Measurements from ENCODE around the gene BUB1B.

BUB1B gene

DNA sequence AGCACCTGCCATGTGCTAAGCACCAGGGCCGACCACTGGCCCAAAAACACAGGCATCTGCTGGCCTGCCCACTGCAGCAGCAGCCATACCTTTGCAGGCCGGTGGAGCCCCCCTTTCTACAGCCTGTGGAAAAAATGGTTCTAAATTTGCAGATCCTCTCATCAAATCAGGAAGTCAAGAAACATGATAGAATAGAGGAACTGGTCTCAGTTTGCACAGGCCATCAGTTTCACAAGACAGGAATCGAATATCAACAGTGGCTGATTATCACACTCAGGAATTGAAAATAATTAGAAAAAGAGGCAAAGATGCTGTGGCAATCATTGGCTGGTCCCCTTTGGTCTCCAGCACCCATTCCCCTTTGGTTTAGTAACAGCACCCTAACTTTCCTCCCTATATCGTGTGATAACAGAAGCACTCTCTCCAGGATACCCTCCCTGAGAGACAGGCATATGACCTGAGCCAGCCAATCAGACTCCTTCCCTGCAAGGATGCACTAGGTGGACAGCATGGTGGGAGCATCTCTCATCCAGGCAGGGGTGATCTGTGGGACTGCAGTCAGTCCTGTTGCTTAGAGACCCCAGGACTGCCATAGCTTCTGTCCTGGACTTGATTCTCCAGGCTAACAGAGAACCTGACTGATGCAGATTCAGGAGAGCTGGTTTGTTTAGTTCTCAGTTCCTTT is 74.5 kb downstream of the BUB1B start:
- TF ChIP-seq TEAD4 (IDR thresholded peaks at IDR 0.05) (no peak), TCF12 (IDR thresholded peaks at IDR 0.05; ENCODE audit: low read depth) (no peak), USF1 (IDR thresholded peaks at IDR 0.05) (peak; percentile 60; the same call in 1 of the 2 replicates)

GRCh38 chr15:40238532-40239403 is 77.9 kb downstream of the BUB1B start, which contains the start of gene PAK6:
Gene PAK6, plus strand, starts transcription at chr15:40239063. Its CDS starts 25,723 bp downstream, at chr15:40264786.
- TF ChIP-seq MAX (IDR thresholded peaks at IDR 0.05) = 0 out of 2 replicates have a peak, but pooled peaks have one; percentile 35
- no peak for TF ChIP-seq EP300 (IDR thresholded peaks at IDR 0.05; ENCODE audit: borderline replicate concordance)
- TF ChIP-seq CEBPB (IDR thresholded peaks at IDR 0.05) = no peak
- TF ChIP-seq RAD21 (IDR thresholded peaks at IDR 0.05; ENCODE audit: low read depth) = peak; percentile 17; the same call in 1 of the 2 replicates
- TF ChIP-seq YY1 (IDR thresholded peaks at IDR 0.05; ENCODE audit: low read depth) = no peak
- TF ChIP-seq REST (IDR thresholded peaks at IDR 0.05; ENCODE audit: low read depth) = no peak
- TF ChIP-seq TEAD4 (IDR thresholded peaks at IDR 0.05) = no peak
- TF ChIP-seq USF1 (IDR thresholded peaks at IDR 0.05) = no peak
- peak; percentile 35; the same call in 1 of the 2 replicates for TF ChIP-seq TCF12 (IDR thresholded peaks at IDR 0.05; ENCODE audit: low read depth)

DNA sequence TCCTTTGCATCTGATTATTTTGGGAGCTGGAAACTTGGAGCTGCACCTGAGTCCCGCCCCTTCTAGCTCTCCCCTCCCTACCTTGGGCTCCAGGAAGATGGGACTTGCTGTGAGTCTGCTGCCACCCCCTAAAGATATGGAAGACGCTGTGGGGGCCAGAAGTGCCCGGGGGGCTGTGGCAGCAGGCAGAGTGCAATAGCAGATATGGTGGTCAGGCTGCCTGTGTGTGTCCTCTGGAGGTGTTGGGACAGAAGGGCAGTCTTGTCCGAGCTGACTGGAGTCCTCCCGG is 78.5 kb downstream of the BUB1B start:
- TF ChIP-seq CEBPB (IDR thresholded peaks at IDR 0.05) (no peak), CREB1 (IDR thresholded peaks at IDR 0.05; ENCODE audit: low read depth) (no peak), FOXM1 (IDR thresholded peaks at IDR 0.05; ENCODE audit: borderline replicate concordance, low read depth) (no peak), USF1 (IDR thresholded peaks at IDR 0.05) (no peak), TAF1 (IDR thresholded peaks at IDR 0.05; ENCODE audit: low read depth) (no peak), MAX (IDR thresholded peaks at IDR 0.05) (no peak), ZBTB7A (IDR thresholded peaks at IDR 0.05; ENCODE audit: low read depth) (no peak), YY1 (IDR thresholded peaks at IDR 0.05; ENCODE audit: low read depth) (no peak), RAD21 (IDR thresholded peaks at IDR 0.05; ENCODE audit: low read depth) (no peak), TCF12 (IDR thresholded peaks at IDR 0.05; ENCODE audit: low read depth) (no peak), NFIC (IDR thresholded peaks at IDR 0.05) (no peak), REST (IDR thresholded peaks at IDR 0.05; ENCODE audit: low read depth) (no peak), EP300 (IDR thresholded peaks at IDR 0.05; ENCODE audit: borderline replicate concordance) (no peak), EGR1 (IDR thresholded peaks at IDR 0.05) (no peak), TEAD4 (IDR thresholded peaks at IDR 0.05) (no peak)

DNA sequence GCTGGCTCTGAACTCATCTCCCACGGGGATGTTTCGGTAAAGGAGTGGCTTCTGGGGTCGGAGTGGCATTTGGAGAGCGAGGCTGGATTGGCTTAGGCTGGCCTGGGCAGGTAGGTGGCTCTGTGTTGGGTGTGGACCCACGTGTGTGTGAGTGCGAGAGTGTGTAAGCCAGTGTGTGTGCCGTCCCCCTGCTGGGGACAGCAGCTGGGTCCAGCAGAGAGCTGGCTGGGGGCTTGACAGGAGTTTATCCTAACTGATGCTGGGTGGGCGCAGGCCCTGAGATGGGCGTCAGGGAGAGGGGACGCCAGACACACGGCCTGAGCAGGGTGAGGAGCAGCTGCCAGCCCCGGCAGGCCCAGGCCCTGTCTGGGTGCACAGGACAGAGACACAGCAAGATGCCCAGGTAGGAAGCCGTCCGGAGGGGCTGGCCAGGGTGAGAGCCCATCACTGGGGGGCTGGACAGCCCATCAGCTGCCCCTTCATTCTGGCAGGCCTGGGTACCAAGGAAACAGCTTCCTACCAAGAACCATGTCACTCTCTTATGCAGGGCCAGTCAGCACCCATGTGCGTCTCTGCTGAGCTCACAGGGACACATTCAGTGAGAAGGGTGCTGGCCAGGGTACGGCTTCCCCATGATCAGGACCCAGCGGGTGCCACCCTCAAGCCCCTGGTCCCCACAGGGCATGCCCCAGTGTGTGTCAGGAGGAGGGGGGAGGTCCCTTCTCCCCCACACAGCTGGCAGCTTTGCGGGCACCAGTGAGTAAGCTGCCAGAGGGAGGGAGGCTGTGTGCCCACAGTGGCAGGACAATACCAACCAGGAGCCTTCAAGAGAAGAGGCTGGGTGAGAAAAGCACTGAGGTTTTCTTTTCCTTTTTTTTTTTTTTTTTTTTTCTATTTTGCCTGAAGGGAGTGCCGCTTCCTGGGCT is 79.1 kb downstream of the BUB1B start:
- TF ChIP-seq FOXM1 (IDR thresholded peaks at IDR 0.05; ENCODE audit: borderline replicate concordance, low read depth) (no peak), TAF1 (IDR thresholded peaks at IDR 0.05; ENCODE audit: low read depth) (no peak), EGR1 (IDR thresholded peaks at IDR 0.05) (no peak), MAX (IDR thresholded peaks at IDR 0.05) (no peak), RAD21 (IDR thresholded peaks at IDR 0.05; ENCODE audit: low read depth) (no peak), TCF12 (IDR thresholded peaks at IDR 0.05; ENCODE audit: low read depth) (no peak), REST (IDR thresholded peaks at IDR 0.05; ENCODE audit: low read depth) (no peak), TEAD4 (IDR thresholded peaks at IDR 0.05) (no peak), CEBPB (IDR thresholded peaks at IDR 0.05) (no peak), CREB1 (IDR thresholded peaks at IDR 0.05; ENCODE audit: low read depth) (no peak), NFIC (IDR thresholded peaks at IDR 0.05) (no peak), USF1 (IDR thresholded peaks at IDR 0.05) (no peak), EP300 (IDR thresholded peaks at IDR 0.05; ENCODE audit: borderline replicate concordance) (no peak), ZBTB7A (IDR thresholded peaks at IDR 0.05; ENCODE audit: low read depth) (no peak), YY1 (IDR thresholded peaks at IDR 0.05; ENCODE audit: low read depth) (no peak)
